ENCODE measurements around the gene DRC3.

The DRC3 gene

DNA sequence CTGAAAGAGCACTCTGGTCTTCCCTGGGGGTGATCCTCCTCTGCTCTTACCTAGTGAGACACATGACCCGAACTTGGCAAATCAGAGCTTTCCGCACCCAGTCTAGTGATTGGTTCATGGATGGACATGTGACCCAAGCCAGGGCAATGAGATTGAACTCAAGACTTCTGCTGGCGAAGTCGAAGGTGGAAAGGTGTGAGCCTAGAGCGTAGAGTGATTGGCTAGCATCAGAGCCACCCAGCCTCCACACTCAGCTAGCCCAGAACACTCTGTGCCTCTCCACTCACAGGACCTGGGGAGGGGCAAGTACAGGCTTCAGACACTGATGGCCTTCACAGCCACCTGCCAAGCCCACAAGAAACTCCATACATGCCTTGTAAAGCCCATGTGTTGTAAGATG, 48.7 kb downstream of the DRC3 start:
- no peak for DNase-seq (ENCODE audit: low read depth in 3 of 3)

GRCh38 chr17:18025241-18025944, 52.7 kb downstream of the DRC3 start:
- DNase-seq (ENCODE audit: low read depth in 3 of 3), result no peak

DNA sequence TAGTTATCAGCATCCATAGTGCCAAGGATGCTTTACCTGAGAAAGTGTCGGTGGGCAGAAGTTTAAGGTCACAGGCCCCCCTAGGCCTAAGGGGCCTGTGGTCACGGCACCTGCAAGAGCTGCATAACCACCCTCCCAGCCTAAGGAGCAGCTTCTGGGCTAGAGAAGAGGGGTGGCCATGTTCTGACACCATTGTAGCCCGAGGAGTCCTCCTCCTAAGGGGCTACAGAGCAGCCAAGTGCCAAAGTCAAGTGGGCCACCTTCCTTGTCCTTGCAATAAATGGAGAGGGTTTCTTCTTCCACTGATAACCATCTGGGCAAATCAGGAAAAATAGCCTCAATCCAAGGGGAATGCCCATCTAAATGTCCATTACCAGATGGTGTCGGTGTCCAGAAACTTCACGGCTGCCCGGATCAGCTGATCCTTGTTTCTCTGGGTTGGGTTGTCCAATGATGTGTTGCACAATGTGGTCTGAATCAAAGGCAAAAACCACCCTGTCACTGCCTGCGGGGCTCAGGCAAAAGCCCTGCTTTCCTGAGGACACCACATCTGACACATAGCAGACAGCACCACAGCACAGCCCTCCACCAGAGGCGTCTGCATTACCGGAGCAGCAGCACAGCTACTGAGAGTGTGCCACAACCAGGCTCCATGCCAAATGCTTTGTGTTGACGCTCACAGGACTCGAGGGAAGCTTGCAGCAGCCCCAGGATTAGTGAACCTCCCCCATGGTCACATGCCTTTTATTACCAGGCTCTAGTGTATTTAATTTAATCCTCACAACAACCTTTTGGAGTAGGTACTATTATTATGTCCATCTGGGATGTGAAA, 53.5 kb downstream of the DRC3 start:
- DNase-seq (ENCODE audit: low read depth in 3 of 3), result no peak

DNA sequence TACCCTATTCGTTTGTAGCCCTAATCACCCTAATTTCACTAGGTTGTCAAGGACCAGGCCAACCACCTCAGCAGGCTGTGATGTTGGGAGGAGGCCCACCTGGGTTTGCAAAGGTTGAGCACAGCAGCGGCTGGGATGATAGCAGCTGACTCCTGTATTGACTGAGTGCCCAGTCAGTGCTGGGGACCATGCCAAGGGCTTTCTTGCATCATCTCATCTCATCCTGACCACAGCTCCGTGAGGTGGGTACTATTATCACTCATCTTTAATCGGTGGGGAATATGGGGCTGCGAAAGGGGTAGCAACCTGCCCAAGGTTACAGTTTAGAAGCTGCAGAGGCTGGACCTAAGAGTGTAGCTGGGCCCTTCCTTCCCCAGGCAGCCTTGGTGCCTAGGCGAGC, 54.6 kb downstream of the DRC3 start:
- DNase-seq (ENCODE audit: low read depth in 3 of 3), result no peak

DNA sequence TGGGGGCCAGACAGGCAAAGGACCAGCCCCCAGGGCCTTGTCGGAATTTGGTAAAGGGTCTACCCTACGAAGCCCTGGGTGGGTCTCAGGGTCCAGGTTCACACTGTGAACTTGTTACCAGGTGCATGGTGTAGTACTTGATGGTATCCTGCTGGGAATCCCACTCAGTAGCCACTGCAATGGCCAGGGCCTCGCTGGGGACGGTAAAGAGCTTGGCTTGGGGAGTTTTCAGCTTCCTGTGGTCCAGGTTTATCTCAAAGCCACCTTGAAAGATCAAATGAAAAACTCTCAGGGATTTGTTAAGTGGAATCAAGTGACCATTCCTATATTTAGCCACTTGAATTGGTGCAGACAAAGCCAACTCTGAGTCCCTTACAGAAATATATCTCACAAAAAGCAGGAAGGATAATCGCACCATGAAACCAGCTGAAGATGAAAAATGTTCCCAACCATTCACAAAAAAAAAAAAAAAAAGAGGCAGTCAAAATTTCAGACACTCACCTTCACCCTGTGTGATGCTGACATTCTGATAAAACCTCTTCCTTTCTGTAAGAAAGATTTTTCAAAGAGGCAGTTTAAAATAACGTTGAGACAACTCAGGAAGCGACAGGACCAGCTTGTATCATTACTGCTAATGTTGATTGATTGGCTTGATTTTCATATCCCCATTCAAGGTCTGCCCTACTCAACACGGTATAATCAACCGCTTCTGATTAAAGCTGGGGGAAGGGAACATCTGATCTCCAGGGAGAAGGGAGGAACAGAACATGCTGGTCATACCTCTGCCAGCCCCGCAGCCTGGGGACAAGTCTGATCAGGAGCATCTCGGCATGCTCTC, 55.7 kb downstream of the DRC3 start:
- no peak for DNase-seq (ENCODE audit: low read depth in 3 of 3)

DNA sequence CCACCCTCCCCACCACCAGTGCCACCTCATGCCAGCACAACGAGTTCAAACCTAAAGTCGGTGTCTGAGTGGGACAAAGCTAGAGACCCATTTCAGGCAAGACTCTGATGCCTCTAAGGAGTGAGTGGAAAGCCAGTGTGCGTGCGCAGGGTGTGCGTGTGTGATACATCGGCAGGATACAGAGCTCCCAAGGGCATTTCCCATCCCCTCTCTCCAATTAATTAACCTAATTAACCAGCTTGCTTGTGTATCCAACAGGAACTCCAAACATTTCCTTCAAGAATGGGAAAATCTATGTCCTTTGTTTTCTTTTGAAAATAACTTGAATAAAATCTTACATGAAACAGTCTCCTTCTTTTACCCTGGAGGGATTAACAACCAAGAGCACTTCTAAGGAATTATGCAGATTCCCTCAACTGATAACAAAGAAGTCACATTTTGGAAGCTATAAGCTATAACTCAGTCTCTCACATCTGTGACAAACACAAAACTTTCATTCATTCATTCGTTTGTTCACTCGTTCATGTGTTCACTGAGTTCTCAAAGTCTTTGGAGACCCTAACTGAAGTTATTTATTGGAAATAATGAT, 56.4 kb downstream of the DRC3 start:
- no peak for DNase-seq (ENCODE audit: low read depth in 3 of 3)

DNA sequence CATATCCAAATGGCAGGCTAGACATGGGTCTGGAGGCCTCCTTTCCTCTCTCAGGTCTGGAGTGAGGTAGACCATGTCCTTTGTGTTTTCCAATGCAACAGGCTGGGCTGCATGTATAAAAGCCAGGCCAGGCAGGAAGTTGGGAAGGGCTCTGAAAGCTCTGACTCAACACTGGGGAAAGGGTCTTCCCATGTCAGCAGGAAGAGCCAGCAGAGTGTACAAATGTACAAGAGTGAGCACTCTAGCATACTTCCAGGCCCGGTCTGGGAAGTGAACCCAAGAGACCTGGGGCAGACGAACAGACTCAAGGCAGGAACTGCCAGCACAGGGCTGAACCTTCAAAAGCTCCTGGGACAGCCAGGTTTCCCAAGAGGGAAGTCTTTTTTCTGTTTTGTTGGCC, 59.3 kb downstream of the DRC3 start:
- no peak for DNase-seq (ENCODE audit: low read depth in 3 of 3)

- DNase-seq (ENCODE audit: low read depth in 3 of 3), result peak in 1 of 3 experiments; percentile 26
Measured at GRCh38 chr17:18033442-18034099, 60.9 kb downstream of the DRC3 start.

DNA sequence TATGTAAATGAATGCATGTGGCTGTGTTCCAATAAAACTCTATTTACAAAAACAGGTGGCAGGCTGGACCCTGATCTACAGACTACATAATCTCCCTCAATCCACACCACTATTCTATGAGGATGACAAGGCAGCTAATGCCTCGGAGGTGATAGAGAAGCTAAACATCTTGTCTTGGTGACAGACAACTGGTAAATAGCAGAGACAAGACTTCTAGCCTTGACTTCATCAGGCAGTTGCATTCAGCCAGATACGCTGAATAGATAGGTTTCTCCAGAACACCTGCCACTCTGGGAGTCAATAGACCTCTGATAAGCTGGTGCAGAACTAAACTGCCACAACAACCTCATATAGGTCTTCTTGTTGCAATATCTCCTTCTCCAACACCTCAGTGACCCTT, 63.0 kb downstream of the DRC3 start:
- DNase-seq (ENCODE audit: low read depth in 3 of 3), result no peak

- no peak for DNase-seq (ENCODE audit: low read depth in 3 of 3)
Measured at GRCh38 chr17:18037486-18037885, 64.8 kb downstream of the DRC3 start.

- peak in 1 of 3 experiments; percentile 16 for DNase-seq (ENCODE audit: low read depth in 3 of 3)
Measured at GRCh38 chr17:18038149-18038850, 65.6 kb downstream of the DRC3 start.

DNA sequence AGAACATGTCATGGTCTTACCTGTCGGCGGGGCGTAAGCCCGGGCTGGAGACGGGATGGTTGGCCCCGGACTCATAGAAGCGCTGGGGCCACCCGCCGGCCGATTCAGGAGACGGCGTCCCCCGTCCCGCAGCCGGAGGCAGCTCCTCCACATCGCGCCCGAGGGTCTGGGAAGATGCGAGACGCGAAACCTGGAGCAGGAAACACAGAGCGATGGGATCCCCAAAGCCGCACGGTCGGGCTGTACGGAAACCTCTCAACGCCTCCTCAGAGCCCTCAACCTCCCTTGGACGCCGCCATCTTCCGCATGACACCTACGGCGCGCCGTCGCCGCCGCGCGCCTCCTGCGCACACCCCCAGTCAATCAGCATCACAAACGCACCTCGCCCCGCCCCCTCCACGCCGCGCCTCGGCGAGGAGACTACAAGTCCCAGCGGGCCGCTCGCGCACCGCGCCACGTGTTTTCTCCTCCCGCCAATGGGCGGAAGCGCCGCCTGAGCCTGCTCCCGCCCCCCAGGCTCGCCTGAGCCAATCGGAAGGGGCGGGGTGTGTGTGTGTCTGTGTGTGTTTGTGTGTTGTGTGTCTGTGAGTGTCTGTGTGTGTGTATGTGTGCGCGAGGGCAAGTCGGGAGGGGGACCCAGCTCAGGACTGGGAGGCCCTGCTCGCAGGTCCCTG, 66.3 kb downstream of the DRC3 start, which contains the start of the genes ATPAF2 and GID4:
ATPAF2 (minus strand) TSS at position 308 of the 674 bp plus-strand sequence; CDS start at position 153, 155 bp downstream.
GID4 (plus strand) TSS at position 548 of the 674 bp plus-strand sequence; CDS start at position 605, 57 bp downstream.
- peak; percentile 99 for DNase-seq (ENCODE audit: low read depth in 3 of 3)

DNA sequence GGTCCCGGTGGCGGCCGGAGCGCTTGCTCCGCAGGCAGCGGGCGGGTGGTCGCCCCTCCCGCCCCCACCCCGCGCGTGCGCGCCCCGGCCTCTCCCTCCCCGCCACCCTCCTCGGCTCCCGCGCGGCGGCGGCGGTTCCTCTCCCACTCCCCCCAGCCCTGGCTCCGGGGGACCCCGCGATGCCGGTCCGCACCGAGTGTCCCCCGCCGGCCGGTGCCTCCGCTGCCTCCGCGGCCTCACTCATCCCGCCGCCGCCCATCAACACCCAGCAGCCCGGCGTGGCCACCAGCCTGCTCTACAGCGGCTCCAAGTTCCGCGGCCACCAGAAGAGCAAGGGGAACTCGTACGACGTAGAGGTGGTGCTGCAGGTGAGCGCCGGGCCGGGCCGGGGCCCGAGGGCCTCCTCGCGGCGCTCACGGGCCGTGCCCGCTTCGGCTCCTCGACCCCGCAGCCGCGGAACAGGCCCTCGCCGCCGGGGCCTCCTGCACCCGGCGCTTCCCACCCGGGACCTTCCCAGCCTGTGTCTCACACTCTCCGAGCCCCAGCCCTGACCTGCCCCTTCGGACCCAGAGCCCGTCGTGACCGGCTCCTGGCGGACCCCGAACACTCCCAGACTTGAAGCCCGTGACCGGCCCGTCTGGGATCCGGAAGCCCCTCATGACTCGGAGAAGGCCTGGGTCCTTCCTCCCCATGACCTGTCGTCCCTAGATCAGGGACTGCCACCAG, 67.0 kb downstream of the DRC3 start:
- DNase-seq (ENCODE audit: low read depth in 3 of 3), result peak in 2 of 3 experiments; percentile 9 to 20

GRCh38 chr17:18040261-18040858, 67.7 kb downstream of the DRC3 start:
- DNase-seq (ENCODE audit: low read depth in 3 of 3), result no peak

DNA sequence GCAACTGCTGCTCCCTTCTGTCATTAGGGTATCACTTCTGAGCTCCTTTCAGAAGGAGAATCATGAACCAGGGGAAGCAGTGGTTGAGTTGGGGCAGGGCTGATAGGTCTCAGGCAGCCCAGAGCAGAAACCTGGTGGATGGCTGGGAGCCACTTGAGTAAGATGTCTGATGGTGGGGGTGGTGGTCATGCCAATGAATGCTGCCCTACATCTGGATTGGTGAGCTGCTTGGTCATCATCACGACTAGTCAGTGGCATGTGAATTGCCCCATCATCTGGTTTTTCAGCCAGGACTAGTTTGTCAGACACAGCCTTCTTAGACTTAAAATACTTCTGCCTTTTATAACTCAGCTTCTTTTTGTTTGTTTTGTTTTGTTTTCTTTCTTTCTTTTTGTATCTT, 69.1 kb downstream of the DRC3 start:
- no peak for DNase-seq (ENCODE audit: low read depth in 3 of 3)

DNA sequence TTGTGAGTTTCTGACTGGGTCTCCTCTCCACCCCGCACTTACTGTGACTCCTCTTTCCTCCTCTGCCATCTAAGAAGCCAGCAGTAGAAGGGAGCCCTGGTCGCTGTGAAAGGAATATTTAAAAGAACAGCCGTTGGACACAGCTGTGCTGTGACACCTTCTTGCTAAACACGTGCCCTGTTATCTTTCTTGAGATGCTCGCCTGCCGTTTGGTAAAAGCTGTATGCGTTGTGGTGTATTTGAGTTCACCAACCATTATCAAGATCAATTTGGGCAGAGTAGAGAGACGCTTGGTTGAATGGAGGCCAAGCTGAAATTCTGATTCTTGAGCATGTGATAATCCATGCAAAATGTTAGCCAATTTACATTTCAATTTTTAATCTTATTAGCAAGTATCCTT, 70.3 kb downstream of the DRC3 start:
- no peak for DNase-seq (ENCODE audit: low read depth in 3 of 3)

DNA sequence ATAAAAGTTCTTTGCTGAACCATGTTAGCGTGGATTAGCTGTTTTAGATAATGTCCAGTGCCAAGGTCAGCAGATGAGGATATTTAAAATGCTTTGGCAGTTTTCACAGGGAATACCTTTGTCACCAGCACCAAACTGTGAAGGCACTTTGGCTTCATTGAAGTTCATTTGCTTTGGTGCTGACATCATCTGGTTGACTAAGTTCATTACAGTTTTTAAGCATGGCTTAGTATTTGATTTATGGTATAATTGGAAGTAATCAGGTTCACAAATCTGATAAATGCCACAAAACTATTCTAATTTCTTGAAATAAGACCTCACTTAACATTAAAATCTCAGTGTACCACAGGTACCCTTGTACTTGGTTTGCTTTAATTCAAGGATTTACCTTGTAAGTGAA, 70.8 kb downstream of the DRC3 start:
- no peak for DNase-seq (ENCODE audit: low read depth in 3 of 3)

DNA sequence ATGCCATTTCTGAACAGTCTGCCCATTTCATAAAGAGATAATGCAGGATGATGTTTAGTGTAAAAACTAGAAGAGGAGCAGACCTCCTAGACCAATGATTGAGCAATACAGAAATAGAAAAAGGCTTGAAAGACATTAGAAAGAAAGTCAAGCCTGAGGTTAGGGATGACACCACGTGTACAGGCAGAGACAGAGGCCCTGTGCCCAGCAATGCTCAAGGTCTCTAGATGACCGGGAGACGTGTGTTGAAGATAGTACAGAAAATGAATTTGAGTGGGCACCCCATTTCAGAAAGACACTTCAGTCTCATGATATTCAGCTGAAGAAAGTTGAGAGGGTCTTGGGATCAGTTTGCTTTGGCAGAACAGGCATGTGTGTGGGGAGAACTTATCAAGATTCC, 71.9 kb downstream of the DRC3 start:
- no peak for DNase-seq (ENCODE audit: low read depth in 3 of 3)
